Ovary (tissue), 3 donors: ENCODE results near the gene AP3B1.

Experiments used
- POLR2A ChIP-seq: fragments of 450-650 bp; IDR thresholded peaks from one replicate; pipeline ENCODE4 v1.6.1; 2017; ENCODE audit warnings: antibody characterized with exemption, mild to moderate bottlenecking, moderate library complexity
- TF ChIP-seq, protein P1 (sequence below), 3 donors: fragments of 450-650 bp in 2 of 3; fragments of 200-600 bp in 1 of 3; IDR thresholded peaks; one replicate each; pipeline versions ENCODE4 v1.5.1 to v1.8.0; 2016 to 2022; ENCODE audit warnings: antibody characterized with exemption in 3 of 3, mild to moderate bottlenecking in 1 of 3
- donor health status: DM: no; HTN: no; CAD: no.

DNA sequence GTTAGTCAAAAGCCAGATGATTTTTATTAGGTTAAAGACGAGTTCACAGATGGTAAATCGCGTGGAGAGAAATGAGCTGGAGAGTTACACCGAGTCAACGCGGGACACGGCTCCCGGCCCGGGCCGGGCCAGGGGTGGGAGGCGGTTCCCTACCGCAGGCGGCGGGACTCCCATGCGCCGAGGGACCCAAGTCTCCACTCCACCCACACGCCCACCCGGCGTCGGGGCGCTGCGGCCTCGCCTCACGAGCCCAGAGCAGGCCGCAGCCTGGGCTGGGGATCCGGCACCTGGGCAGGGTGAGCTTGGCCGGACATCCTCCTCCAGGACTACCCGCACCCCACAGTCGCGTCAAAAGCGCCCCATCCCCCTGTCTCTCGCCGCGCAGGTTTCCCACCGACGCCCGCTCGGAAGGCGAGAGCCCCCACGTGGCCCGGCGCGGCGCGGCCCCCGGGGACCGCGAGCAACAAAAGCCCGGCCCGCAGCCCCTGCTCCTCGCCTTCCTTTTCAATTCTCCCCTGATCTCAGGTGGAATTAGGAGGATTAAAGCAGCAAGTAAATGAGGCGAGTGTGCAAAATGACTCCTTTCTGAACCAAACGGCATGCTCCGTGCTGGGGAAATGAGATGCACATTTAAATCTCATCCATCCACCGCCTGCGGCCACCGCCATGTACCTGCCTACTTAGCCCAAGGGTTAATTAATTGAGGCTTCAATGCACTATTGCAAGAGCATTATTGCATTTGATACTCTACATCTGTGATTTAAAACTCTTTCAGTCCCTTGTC, 321.8 kb downstream of the AP3B1 start:
- TF ChIP-seq, protein P1, sequence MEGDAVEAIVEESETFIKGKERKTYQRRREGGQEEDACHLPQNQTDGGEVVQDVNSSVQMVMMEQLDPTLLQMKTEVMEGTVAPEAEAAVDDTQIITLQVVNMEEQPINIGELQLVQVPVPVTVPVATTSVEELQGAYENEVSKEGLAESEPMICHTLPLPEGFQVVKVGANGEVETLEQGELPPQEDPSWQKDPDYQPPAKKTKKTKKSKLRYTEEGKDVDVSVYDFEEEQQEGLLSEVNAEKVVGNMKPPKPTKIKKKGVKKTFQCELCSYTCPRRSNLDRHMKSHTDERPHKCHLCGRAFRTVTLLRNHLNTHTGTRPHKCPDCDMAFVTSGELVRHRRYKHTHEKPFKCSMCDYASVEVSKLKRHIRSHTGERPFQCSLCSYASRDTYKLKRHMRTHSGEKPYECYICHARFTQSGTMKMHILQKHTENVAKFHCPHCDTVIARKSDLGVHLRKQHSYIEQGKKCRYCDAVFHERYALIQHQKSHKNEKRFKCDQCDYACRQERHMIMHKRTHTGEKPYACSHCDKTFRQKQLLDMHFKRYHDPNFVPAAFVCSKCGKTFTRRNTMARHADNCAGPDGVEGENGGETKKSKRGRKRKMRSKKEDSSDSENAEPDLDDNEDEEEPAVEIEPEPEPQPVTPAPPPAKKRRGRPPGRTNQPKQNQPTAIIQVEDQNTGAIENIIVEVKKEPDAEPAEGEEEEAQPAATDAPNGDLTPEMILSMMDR (IDR thresholded peaks at IDR 0.05): no peak
- no peak for TF ChIP-seq POLR2A
